DMS 273 (cell line): ENCODE results near the gene RNF224.

Source experiments
- DNase-seq: peaks from one replicate; lab custom pipeline; 2025; ENCODE audit not compliant: unreplicated experiment; lab: John Stamatoyannopoulos, UW

Gene RNF224

GRCh38 chr9:137213160-137214060 lies 13.9 kb upstream of the RNF224 start:
- DNase-seq = no peak

- DNase-seq = no peak
Observed at GRCh38 chr9:137214620-137215019, 12.7 kb upstream of the RNF224 start.

GRCh38 chr9:137215196-137215986 lies 11.9 kb upstream of the RNF224 start:
- DNase-seq = no peak

- no peak for DNase-seq
Observed at GRCh38 chr9:137216188-137216965, 10.9 kb upstream of the RNF224 start.

GRCh38 chr9:137217276-137218211 lies 9.8 kb upstream of the RNF224 start:
- peak; percentile 84 for DNase-seq

GRCh38 chr9:137218212-137218753 lies 9.0 kb upstream of the RNF224 start:
- no peak for DNase-seq

GRCh38 chr9:137218754-137219271 lies 8.5 kb upstream of the RNF224 start:
- DNase-seq = no peak

GRCh38 chr9:137219757-137220316 lies 7.5 kb upstream of the RNF224 start:
- no peak for DNase-seq

GRCh38 chr9:137220317-137221094 lies 6.8 kb upstream of the RNF224 start:
- no peak for DNase-seq

GRCh38 chr9:137221095-137221505 lies 6.2 kb upstream of the RNF224 start:
- no peak for DNase-seq

- DNase-seq = no peak
Observed at GRCh38 chr9:137221506-137222111, 5.7 kb upstream of the RNF224 start.

GRCh38 chr9:137222190-137223077 lies 4.9 kb upstream of the RNF224 start, which contains the start of gene RNF208:
Gene RNF208, minus strand, starts transcription at chr9:137222240. Its CDS starts 1,028 bp downstream, at chr9:137221212.
- DNase-seq = no peak

GRCh38 chr9:137223078-137223970 lies 4.0 kb upstream of the RNF224 start:
- peak; percentile 98 for DNase-seq

- DNase-seq = no peak
Observed at GRCh38 chr9:137224830-137225694, 2.2 kb upstream of the RNF224 start, which contains the start of gene CYSRT1. Gene CYSRT1, plus strand, starts transcription at chr9:137225174. Its CDS starts 448 bp downstream, at chr9:137225622.
